Gastrocnemius medialis (tissue), 4 donors: ENCODE results near the gene MAPRE2.

Experiments
- CTCF ChIP-seq, 5 experiments: fragments of 450-650 bp in 3 of 5; fragments of 200-600 bp in 2 of 5; sonication (generic) in 2 of 5; IDR thresholded peaks in 4 of 5; conservative IDR thresholded peaks in 1 of 5; 1 replicate in 4 of 5; 2 replicates in 1 of 5; pipeline ENCODE4 v1.5.1; 2016 to 2019; ENCODE audit warnings: antibody characterized with exemption in 5 of 5, mild to moderate bottlenecking in 3 of 5, moderate library complexity in 3 of 5
- POLR2A ChIP-seq, 2 donors: fragments of 450-650 bp; IDR thresholded peaks; one replicate each; pipeline ENCODE4 v1.6.1; 2017; ENCODE audit warnings: antibody characterized with exemption in 2 of 2, mild to moderate bottlenecking in 2 of 2, moderate library complexity in 2 of 2

GRCh38 chr18:35054401-35054800 lies 13.2 kb downstream of the MAPRE2 start:
- no peak for TF ChIP-seq CTCF (IDR thresholded peaks at IDR 0.05 in 4 of 5, conservative IDR thresholded peaks at IDR 0.05 in 1 of 5)
- TF ChIP-seq POLR2A (IDR thresholded peaks at IDR 0.05) = no peak
